Nephron progenitor cell (in vitro differentiated cells): Measurements from ENCODE around the gene WARS2.

Source experiments
- DNase-seq: peaks from one replicate; pipeline ENCODE4 v3.0.0; 2021
- H3K27ac Mint-ChIP-seq: 2 replicates; pipeline ENCODE4 v1.8.0; 2021; ENCODE audit warnings: mild to moderate bottlenecking, moderate library complexity, mixed read lengths
- H3K27me3 Mint-ChIP-seq: 2 replicates; pipeline ENCODE4 v1.8.0; 2021; ENCODE audit warnings: mild to moderate bottlenecking, low read depth, mixed read lengths; ENCODE audit not compliant: poor library complexity
- H3K36me3 Mint-ChIP-seq: 2 replicates; pipeline ENCODE4 v1.8.0; 2021; ENCODE audit warnings: low read depth, mixed read lengths
- H3K4me1 Mint-ChIP-seq: 2 replicates; pipeline ENCODE4 v1.8.0; 2021; ENCODE audit warnings: mixed read lengths
- H3K4me3 Mint-ChIP-seq: 2 replicates; pipeline ENCODE4 v1.8.0; 2021; ENCODE audit warnings: mild to moderate bottlenecking, moderate library complexity, mixed read lengths
- H3K9me3 Mint-ChIP-seq: 2 replicates; pipeline ENCODE4 v1.8.0; 2021; ENCODE audit warnings: mild to moderate bottlenecking, moderate library complexity, mixed read lengths
- CTCF ChIP-seq: fragments of 200-600 bp; sonication (generic); IDR thresholded peaks from 2 replicates; pipeline ENCODE4 v1.5.0; 2021; ENCODE audit warnings: antibody characterized with exemption

The WARS2 gene

GRCh38 chr1:119004781-119005180, 135.7 kb downstream of the WARS2 start:
- H3K27me3 Mint-ChIP-seq, result peaks cover 98% of the 10 kb centered on the region
- peaks cover 4% of the 10 kb centered on the region for H3K36me3 Mint-ChIP-seq
- no peak overlapping the region for H3K27ac Mint-ChIP-seq
- peaks cover 49% of the 10 kb centered on the region for H3K4me1 Mint-ChIP-seq
- TF ChIP-seq CTCF, result no peak
- H3K9me3 Mint-ChIP-seq, result peaks cover 17% of the 10 kb centered on the region
- H3K4me3 Mint-ChIP-seq, result no peak overlapping the region
- no peak for DNase-seq

GRCh38 chr1:119004129-119004527, 136.3 kb downstream of the WARS2 start:
- H3K4me1 Mint-ChIP-seq, result peaks cover 51% of the 10 kb centered on the region
- H3K27ac Mint-ChIP-seq, result no peak overlapping the region
- peaks cover 100% of the 10 kb centered on the region for H3K27me3 Mint-ChIP-seq
- peaks cover 17% of the 10 kb centered on the region for H3K9me3 Mint-ChIP-seq
- H3K4me3 Mint-ChIP-seq, result no peak overlapping the region
- no peak for DNase-seq
- H3K36me3 Mint-ChIP-seq, result peaks cover 4% of the 10 kb centered on the region
- no peak for TF ChIP-seq CTCF

- H3K27ac Mint-ChIP-seq, result no peak overlapping the region
- TF ChIP-seq CTCF, result no peak
- H3K4me1 Mint-ChIP-seq, result peaks cover 51% of the 10 kb centered on the region
- H3K4me3 Mint-ChIP-seq, result no peak overlapping the region
- DNase-seq, result no peak
- peaks cover 100% of the 10 kb centered on the region for H3K27me3 Mint-ChIP-seq
- H3K36me3 Mint-ChIP-seq, result peaks cover 4% of the 10 kb centered on the region
- H3K9me3 Mint-ChIP-seq, result peaks cover 11% of the 10 kb centered on the region
Observed at GRCh38 chr1:119003413-119004128, 136.9 kb downstream of the WARS2 start.

GRCh38 chr1:119002028-119002686, 138.3 kb downstream of the WARS2 start:
- Mint-ChIP-seq H3K9me3 (peaks cover 9% of the 10 kb centered on the region), H3K27ac (no peak overlapping the region), H3K4me3 (peak overlapping the region; percentile 76), H3K36me3 (peaks cover 4% of the 10 kb centered on the region), H3K4me1 (peaks cover 57% of the 10 kb centered on the region), H3K27me3 (peaks cover 98% of the 10 kb centered on the region)
- TF ChIP-seq CTCF, result no peak
- DNase-seq, result no peak

- Mint-ChIP-seq H3K27ac (no peak overlapping the region), H3K36me3 (peaks cover 4% of the 10 kb centered on the region), H3K9me3 (peaks cover 8% of the 10 kb centered on the region), H3K4me3 (peak overlapping the region; percentile 81), H3K27me3 (peaks cover 98% of the 10 kb centered on the region), H3K4me1 (peaks cover 56% of the 10 kb centered on the region)
- no peak for DNase-seq
- no peak for TF ChIP-seq CTCF
Observed at GRCh38 chr1:119001181-119002027, 139.0 kb downstream of the WARS2 start.
